Upper lobe of left lung (tissue), 4 donors: ENCODE data around the gene PALM3.

Experiments used
- CTCF ChIP-seq, 6 experiments: fragments of 450-650 bp in 4 of 6; fragments of 200-600 bp in 2 of 6; sonication (generic) in 2 of 6; IDR thresholded peaks; one replicate each; pipeline ENCODE4 v1.5.1; 2016 to 2019; ENCODE audit warnings: antibody characterized with exemption in 6 of 6
- EP300 ChIP-seq, 4 donors: sonication (generic); formaldehyde crosslinking; IDR thresholded peaks; one replicate each; pipeline ENCODE4 v1.5.1; 2017; ENCODE audit warnings: antibody characterized with exemption in 4 of 4, control low read depth in 2 of 4
- POLR2AphosphoS5 ChIP-seq, 2 donors: sonication (generic); formaldehyde crosslinking; IDR thresholded peaks; one replicate each; pipeline ENCODE4 v1.5.1; 2017; ENCODE audit warnings: antibody characterized with exemption in 2 of 2

GRCh38 chr19:14061081-14061749 is 661 bp downstream of the PALM3 start:
- TF ChIP-seq POLR2AphosphoS5 (IDR thresholded peaks at IDR 0.05) = no peak
- no peak for TF ChIP-seq CTCF (IDR thresholded peaks at IDR 0.05)
- TF ChIP-seq EP300 (IDR thresholded peaks at IDR 0.05) = no peak
